Neuronal stem cell (in vitro differentiated cells): ENCODE results near the gene MKNK2.
A peak's percentile ranks its signal among the peaks of the same experiment; 100 is the strongest.

Experiments
- DNase-seq: peaks from one replicate; pipeline ENCODE4 v3.0.0-alpha.2; 2013; ENCODE audit warnings: low spot score
- H2AFZ ChIP-seq: one replicate; pipeline ENCODE4 v1.6.1; 2013; ENCODE audit warnings: mild to moderate bottlenecking, low read length, inconsistent platforms
- H2AK5ac ChIP-seq: 2 replicates; pipeline ENCODE4 v1.6.1; 2013; ENCODE audit warnings: low read depth, mild to moderate bottlenecking, inconsistent platforms, low read length, moderate library complexity, mixed read lengths
- H2BK120ac ChIP-seq: 2 replicates; pipeline ENCODE4 v1.6.1; 2013; ENCODE audit warnings: low read depth, mild to moderate bottlenecking, inconsistent platforms, low read length, moderate library complexity, mixed read lengths
- H2BK12ac ChIP-seq: one replicate; pipeline ENCODE4 v1.6.1; 2013; ENCODE audit warnings: low read length, inconsistent platforms
- H2BK15ac ChIP-seq: 2 replicates; pipeline ENCODE4 v1.6.1; 2013; ENCODE audit warnings: mild to moderate bottlenecking, low read length, inconsistent platforms, mixed read lengths
- H2BK5ac ChIP-seq: one replicate; pipeline ENCODE4 v1.6.1; 2013; ENCODE audit warnings: inconsistent platforms, mild to moderate bottlenecking, low read length, moderate library complexity
- H3K14ac ChIP-seq: one replicate; pipeline ENCODE4 v1.6.1; 2013; ENCODE audit warnings: low read length, inconsistent platforms
- H3K18ac ChIP-seq: 2 replicates; pipeline ENCODE4 v1.6.1; 2013; ENCODE audit warnings: low read length, inconsistent platforms
- H3K23ac ChIP-seq: 2 replicates; pipeline ENCODE4 v1.6.1; 2013; ENCODE audit warnings: low read depth, mild to moderate bottlenecking, mixed read lengths, low read length, inconsistent platforms; ENCODE audit not compliant: poor library complexity
- H3K27ac ChIP-seq: replicated peaks from 3 replicates; pipeline ENCODE4 v1.5.1; 2013; ENCODE audit warnings: low read length, inconsistent platforms
- H3K27me3 ChIP-seq, 3 experiments: 2 replicates each; pipeline ENCODE4 v1.6.1; 2013; ENCODE audit warnings: low read length in 3 of 3, mild to moderate bottlenecking in 2 of 3, inconsistent platforms in 1 of 3, low read depth in 1 of 3, mixed read lengths in 1 of 3, moderate library complexity in 1 of 3; ENCODE audit not compliant: control insufficient read depth in 3 of 3, insufficient read depth in 3 of 3
- H3K36me3 ChIP-seq, 2 donors: replicated peaks in 1 of 2; 2 replicates each; pipeline ENCODE4 v1.6.1; 2013; ENCODE audit warnings: low read length in 2 of 2; ENCODE audit not compliant: control insufficient read depth in 2 of 2, insufficient read depth in 2 of 2
- H3K4ac ChIP-seq: 2 replicates; pipeline ENCODE4 v1.6.1; 2013; ENCODE audit warnings: inconsistent platforms, mild to moderate bottlenecking, low read length, moderate library complexity
- H3K4me1 ChIP-seq, 2 donors: 1 replicate in 1 of 2; 2 replicates in 1 of 2; pipeline ENCODE4 v1.6.1; 2013; ENCODE audit warnings: low read length in 2 of 2, low read depth in 1 of 2; ENCODE audit not compliant: control insufficient read depth in 2 of 2, insufficient read depth in 1 of 2
- H3K4me2 ChIP-seq: one replicate; pipeline ENCODE4 v1.6.1; 2013; ENCODE audit warnings: mild to moderate bottlenecking, low read length, inconsistent platforms; ENCODE audit not compliant: insufficient read depth, poor library complexity, severe bottlenecking
- H3K4me3 ChIP-seq, 2 donors: 2 replicates each; pipeline ENCODE4 v1.5.1; 2013; ENCODE audit warnings: low read length in 2 of 2, mild to moderate bottlenecking in 2 of 2, inconsistent platforms in 1 of 2, moderate library complexity in 1 of 2
- H3K79me1 ChIP-seq: one replicate; pipeline ENCODE4 v1.6.1; 2013; ENCODE audit warnings: low read depth, mild to moderate bottlenecking, inconsistent platforms, low read length, moderate library complexity
- H3K9ac ChIP-seq: one replicate; pipeline ENCODE4 v1.6.1; 2013; ENCODE audit warnings: mild to moderate bottlenecking, low read depth, low read length, inconsistent platforms; ENCODE audit not compliant: poor library complexity
- H3K9me3 ChIP-seq, 2 donors: replicated peaks in 1 of 2; 2 replicates each; pipeline versions ENCODE3 to v1.6.1; 2013; ENCODE audit warnings: low read length in 2 of 2, mild to moderate bottlenecking in 2 of 2, inconsistent platforms in 1 of 2, low read depth in 1 of 2, mixed read lengths in 1 of 2, moderate library complexity in 1 of 2; ENCODE audit not compliant: control insufficient read depth in 2 of 2, insufficient read depth in 1 of 2
- H4K8ac ChIP-seq: one replicate; pipeline ENCODE4 v1.6.1; 2013; ENCODE audit warnings: low read depth, mild to moderate bottlenecking, inconsistent platforms, low read length, moderate library complexity
- H4K91ac ChIP-seq: one replicate; pipeline ENCODE4 v1.6.1; 2013; ENCODE audit warnings: low read length, low read depth, mild to moderate bottlenecking, inconsistent platforms; ENCODE audit not compliant: poor library complexity
- WGBS, 2 donors: extraction: QIAGEN DNeasy Blood & Tissue Kit; methylation state at CpG; one replicate each; pipeline ENCODE4 v1.1.7; 2013; ENCODE audit warnings: missing lambda C conversion rate in 2 of 2, mixed read lengths in 1 of 2; ENCODE audit not compliant: insufficient read length in 2 of 2, insufficient replicate concordance in 1 of 2; ENCODE audit errors: extremely low coverage in 2 of 2; 5-methylcytosine and 5-hydroxymethylcytosine counted together

Gene MKNK2

DNA sequence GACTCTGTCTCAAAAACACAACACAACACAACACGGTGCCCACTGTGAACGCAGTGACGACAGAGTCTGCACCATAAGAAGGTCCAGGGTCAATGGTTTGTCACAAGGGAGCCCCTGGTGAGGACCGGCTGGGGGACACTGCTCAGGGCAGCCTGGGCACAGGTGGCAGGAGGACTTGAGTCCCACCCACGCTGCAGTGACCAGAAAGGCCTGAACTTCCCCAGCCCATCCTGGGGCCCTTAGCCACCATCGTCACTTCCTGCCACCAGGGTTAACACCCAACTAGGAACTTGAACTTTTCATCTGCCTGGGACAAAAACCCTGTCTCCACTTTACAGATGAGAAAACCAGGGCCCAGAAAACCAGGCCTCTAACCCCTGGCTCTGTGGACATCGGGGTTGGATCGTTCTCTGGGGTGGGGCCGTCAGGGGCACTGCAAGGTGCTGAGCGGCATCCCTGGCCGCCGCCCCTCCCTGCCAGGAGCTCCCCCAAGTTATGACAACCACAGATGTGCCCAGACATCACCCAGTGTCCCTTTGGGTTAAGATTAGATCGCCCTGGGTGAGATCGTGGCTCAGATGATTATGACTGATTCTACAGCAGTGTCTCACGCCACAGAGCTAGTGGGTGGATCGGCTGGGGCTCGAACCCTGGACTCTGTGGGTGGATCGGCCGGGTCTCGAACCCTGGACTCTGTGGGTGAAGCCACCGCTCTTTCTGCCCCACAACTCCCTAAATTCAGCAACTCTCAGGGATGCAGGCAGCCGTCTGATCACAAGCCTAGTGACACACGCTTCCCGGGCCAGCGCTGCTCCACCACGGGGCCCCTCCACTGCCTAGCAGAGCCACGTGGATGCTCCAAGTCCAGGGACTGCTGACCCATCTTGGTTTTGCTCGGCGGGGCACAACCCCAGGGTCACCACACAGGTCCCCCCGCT, 31.1 kb upstream of the MKNK2 start:
- no peak for DNase-seq
- Histone ChIP-seq H2AFZ (no peak overlapping the region), H3K23ac (peak overlapping the region; percentile 43), H3K4me2 (no peak overlapping the region), H2BK5ac (peak overlapping the region; percentile 22), H3K27ac (no peak overlapping the region), H3K4ac (no peak overlapping the region), H3K14ac (peak overlapping the region; percentile 82), H3K27me3 (no peaks in the 10 kb centered on the region), H2AK5ac (no peak overlapping the region), H3K9ac (no peak overlapping the region), H4K91ac (no peak overlapping the region), H3K36me3 (peaks cover 17 to 68% of the 10 kb centered on the region in 2 donors), H3K9me3 (no peaks in the 10 kb centered on the region), H3K79me1 (peaks cover 7% of the 10 kb centered on the region), H2BK15ac (no peak overlapping the region), H3K4me1 (no peaks in the 10 kb centered on the region), H3K18ac (no peak overlapping the region), H2BK12ac (peak overlapping the region; percentile 41), H2BK120ac (no peak overlapping the region), H4K8ac (no peak overlapping the region), H3K4me3 (no peak overlapping the region)
- no CpG with 5 or more reads among the region's 30 CpGs for WGBS, 2 donors

DNA sequence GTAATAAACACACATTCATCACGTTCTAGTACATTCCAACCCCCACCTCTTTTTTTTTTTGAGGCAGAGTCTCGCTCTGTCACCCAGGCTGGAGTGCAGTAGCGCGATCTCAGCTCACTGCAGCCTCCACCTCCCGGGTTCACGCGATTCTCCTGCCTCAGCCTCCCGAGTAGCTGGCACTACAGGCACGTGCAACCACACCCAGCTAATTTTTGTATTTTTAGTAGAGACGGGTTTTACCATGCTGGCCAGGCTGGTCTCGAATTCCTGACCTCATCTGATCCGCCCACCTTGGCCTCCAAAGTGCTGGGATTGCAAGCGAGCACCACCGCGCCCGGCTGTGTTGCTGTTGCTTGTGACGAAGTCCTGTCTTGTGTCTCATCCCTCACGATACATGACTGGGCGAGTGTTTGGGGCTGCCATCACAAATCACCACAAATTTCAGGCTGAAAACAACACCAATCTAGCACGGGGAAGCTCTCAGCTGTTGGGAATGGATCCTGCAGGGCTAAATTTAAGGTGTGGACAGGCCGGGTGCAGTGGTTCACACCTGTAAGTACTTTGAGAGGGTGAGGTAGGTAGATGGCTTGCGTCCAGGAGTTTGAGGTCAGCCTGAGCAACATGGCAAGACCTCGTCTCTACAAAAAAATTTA, 29.4 kb upstream of the MKNK2 start:
- Histone ChIP-seq H4K91ac (no peak overlapping the region), H3K79me1 (peaks cover 7% of the 10 kb centered on the region), H3K9ac (no peak overlapping the region), H3K9me3 (peaks cover 0 to 2% of the 10 kb centered on the region in 2 donors), H3K4me2 (no peak overlapping the region), H3K27ac (no peak overlapping the region), H2BK12ac (no peak overlapping the region), H2BK15ac (no peak overlapping the region), H2BK5ac (no peak overlapping the region), H3K27me3 (no peaks in the 10 kb centered on the region), H3K23ac (no peak overlapping the region), H2BK120ac (no peak overlapping the region), H3K4ac (no peak overlapping the region), H2AK5ac (no peak overlapping the region), H3K4me3 (no peak overlapping the region), H2AFZ (no peak overlapping the region), H4K8ac (no peak overlapping the region), H3K14ac (no peak overlapping the region), H3K18ac (no peak overlapping the region), H3K36me3 (peaks cover 25 to 83% of the 10 kb centered on the region in 2 donors), H3K4me1 (no peaks in the 10 kb centered on the region)
- no CpG with 5 or more reads among the region's 23 CpGs for WGBS, 2 donors
- DNase-seq, result no peak

DNA sequence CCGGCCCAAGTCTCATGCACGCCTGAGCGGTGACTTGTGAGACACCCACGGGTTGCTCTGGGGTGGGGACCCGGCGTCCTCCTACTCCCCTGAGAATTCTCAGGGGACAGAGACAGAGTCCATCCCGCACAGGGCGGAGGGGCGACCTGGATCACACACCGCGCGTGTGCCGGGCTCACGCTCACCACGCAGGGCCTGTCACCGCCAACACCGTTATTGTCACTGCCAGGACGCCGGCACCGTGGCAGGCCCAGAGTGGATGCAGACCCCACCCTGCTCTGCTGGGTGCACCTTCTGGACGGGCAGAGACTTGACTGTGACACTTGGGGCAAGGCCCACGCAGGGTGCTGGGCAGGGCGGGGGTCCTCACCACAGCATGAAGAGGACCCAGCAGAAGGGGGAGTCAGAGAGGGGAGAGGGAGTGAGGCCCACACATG, 28.8 kb upstream of the MKNK2 start:
- Histone ChIP-seq H3K36me3 (peaks cover 26 to 86% of the 10 kb centered on the region in 2 donors), H4K8ac (no peak overlapping the region), H2AK5ac (no peak overlapping the region), H3K4ac (no peak overlapping the region), H3K79me1 (peaks cover 6% of the 10 kb centered on the region), H2BK5ac (no peak overlapping the region), H4K91ac (no peak overlapping the region), H3K9ac (peak overlapping the region; percentile 70), H2BK120ac (no peak overlapping the region), H3K23ac (no peak overlapping the region), H3K14ac (no peak overlapping the region), H3K9me3 (peaks cover 0 to 2% of the 10 kb centered on the region in 2 donors), H2BK15ac (no peak overlapping the region), H3K4me3 (peak overlapping the region in 1 of 2 donors; percentile 27), H3K4me2 (no peak overlapping the region), H2BK12ac (peak overlapping the region; percentile 14), H3K27ac (no peak overlapping the region), H3K27me3 (no peaks in the 10 kb centered on the region), H2AFZ (no peak overlapping the region), H3K18ac (no peak overlapping the region), H3K4me1 (no peaks in the 10 kb centered on the region)
- no peak for DNase-seq
- no CpG with 5 or more reads among the region's 23 CpGs for WGBS, 2 donors
